Astrocyte (in vitro differentiated cells and primary cell): Measurements from ENCODE around the gene DLGAP3. TPM values are rescaled to one million over a fixed set of nuclear protein-coding genes. Genes with fewer than 3 reads are reported as not detected.

Experiments used
- DNase-seq: peaks from one replicate; pipeline ENCODE4 v3.0.0-alpha.2; 2010; ENCODE audit warnings: low read depth
- FAIRE-seq: peaks from 2 replicates; lab custom pipeline; 2011; peaks lifted over from hg19 to GRCh38; lab: Jason Lieb, UNC
- H2AFZ ChIP-seq: 2 replicates; pipeline ENCODE4 v1.6.0; 2012; ENCODE audit warnings: low read depth, low read length, inconsistent platforms
- H3K27ac ChIP-seq: 2 replicates; pipeline ENCODE4 v1.5.1; 2011; ENCODE audit warnings: low read depth, low read length, inconsistent platforms
- H3K27me3 ChIP-seq: 2 replicates; pipeline ENCODE4 v1.6.0; 2011; ENCODE audit warnings: low read length, inconsistent platforms; ENCODE audit not compliant: insufficient read depth
- H3K36me3 ChIP-seq: 2 replicates; pipeline ENCODE4 v1.5.1; 2011; ENCODE audit warnings: low read length, inconsistent platforms; ENCODE audit not compliant: insufficient read depth
- H3K4me1 ChIP-seq: 2 replicates; pipeline ENCODE4 v1.5.1; 2011; ENCODE audit warnings: low read length, inconsistent platforms; ENCODE audit not compliant: insufficient read depth
- H3K4me2 ChIP-seq: 2 replicates; pipeline ENCODE4 v1.6.0; 2012; ENCODE audit warnings: low read length, inconsistent platforms
- H3K4me3 ChIP-seq: 2 replicates; pipeline ENCODE4 v1.5.1; 2011; ENCODE audit warnings: low read depth, mild to moderate bottlenecking, low read length, inconsistent platforms; ENCODE audit not compliant: insufficient read depth
- H3K79me2 ChIP-seq: 2 replicates; pipeline ENCODE4 v1.6.0; 2012; ENCODE audit warnings: mild to moderate bottlenecking, low read length, inconsistent platforms; ENCODE audit not compliant: insufficient read depth
- H3K9ac ChIP-seq: 2 replicates; pipeline ENCODE4 v1.6.0; 2012; ENCODE audit warnings: mild to moderate bottlenecking, low read length, inconsistent platforms
- H3K9me3 ChIP-seq: 2 replicates; pipeline ENCODE4 v1.5.1; 2012; ENCODE audit warnings: low read depth, mild to moderate bottlenecking, low read length, inconsistent platforms; ENCODE audit not compliant: insufficient read depth
- H4K20me1 ChIP-seq: 2 replicates; pipeline ENCODE4 v1.6.0; 2012; ENCODE audit warnings: low read length, inconsistent platforms; ENCODE audit not compliant: insufficient read depth
- H3K27ac Mint-ChIP-seq: one replicate; pipeline ENCODE4 v1.8.0; 2021; ENCODE audit warnings: mild to moderate bottlenecking, mixed read lengths; ENCODE audit not compliant: unreplicated experiment
- H3K27me3 Mint-ChIP-seq: one replicate; pipeline ENCODE4 v1.8.0; 2021; ENCODE audit warnings: low read depth, mixed read lengths; ENCODE audit not compliant: unreplicated experiment
- H3K36me3 Mint-ChIP-seq: one replicate; pipeline ENCODE4 v1.8.0; 2021; ENCODE audit warnings: low read depth, mixed read lengths; ENCODE audit not compliant: unreplicated experiment
- H3K4me1 Mint-ChIP-seq: one replicate; pipeline ENCODE4 v1.8.0; 2021; ENCODE audit warnings: low read depth, mixed read lengths; ENCODE audit not compliant: unreplicated experiment
- H3K4me3 Mint-ChIP-seq: one replicate; pipeline ENCODE4 v1.8.0; 2021; ENCODE audit warnings: mild to moderate bottlenecking, moderate library complexity, mixed read lengths; ENCODE audit not compliant: unreplicated experiment
- H3K9me3 Mint-ChIP-seq: one replicate; pipeline ENCODE4 v1.8.0; 2021; ENCODE audit warnings: mild to moderate bottlenecking, mixed read lengths; ENCODE audit not compliant: unreplicated experiment
- EZH2 ChIP-seq: IDR thresholded peaks from 2 replicates; pipeline ENCODE4 v1.6.1; 2012; ENCODE audit warnings: mild to moderate bottlenecking, low read length, inconsistent platforms; ENCODE audit not compliant: insufficient read depth
- total RNA-seq: library from RNA; stranded (reverse); gene quantifications from 2 replicates; pipeline ENCODE4 v1.2.1, GENCODE V29; 2021
- TF ChIP-seq, protein P1 (sequence below): IDR thresholded peaks from 2 replicates; pipeline ENCODE4 v1.5.1; 2011; ENCODE audit warnings: low read depth, mild to moderate bottlenecking, inconsistent platforms, low read length, moderate library complexity; ENCODE audit not compliant: insufficient read depth

The DLGAP3 gene
- total RNA-seq, 1 donor from 2014 or later = 2.7 TPM

DNA sequence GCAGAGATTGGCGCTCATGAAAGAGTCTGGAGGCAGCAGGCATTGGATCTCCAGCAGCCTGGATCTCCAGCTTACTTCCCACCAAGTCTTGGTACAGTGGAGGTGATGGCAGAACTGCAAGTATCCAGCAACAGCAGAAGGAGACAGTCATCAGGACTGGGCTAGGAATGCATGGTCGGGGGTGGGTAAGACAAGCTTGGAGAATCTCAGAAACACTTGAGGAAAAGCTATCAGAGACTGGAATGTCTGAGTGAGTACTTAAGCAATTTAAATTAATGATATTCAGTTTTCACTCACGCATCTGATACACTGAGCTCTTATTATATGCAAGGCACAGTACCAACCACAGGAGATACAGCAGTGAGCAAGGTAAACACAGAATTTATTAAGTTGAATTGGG lies 45.9 kb upstream of the DLGAP3 start:
- Mint-ChIP-seq H3K4me3 (no peak overlapping the region), H3K27me3 (no peaks in the 10 kb centered on the region), H3K36me3 (peaks cover 2% of the 10 kb centered on the region), H3K9me3 (no peaks in the 10 kb centered on the region), H3K4me1 (peaks cover 19% of the 10 kb centered on the region), H3K27ac (peak overlapping the region; percentile 12)
- Histone ChIP-seq H3K36me3 (no peaks in the 10 kb centered on the region), H3K4me1 (peaks cover 2% of the 10 kb centered on the region), H3K79me2 (no peaks in the 10 kb centered on the region), H3K4me2 (no peak overlapping the region), H4K20me1 (peaks cover 9% of the 10 kb centered on the region), H3K27me3 (no peaks in the 10 kb centered on the region), H2AFZ (no peak overlapping the region), H3K9me3 (no peaks in the 10 kb centered on the region), H3K9ac (no peak overlapping the region), H3K27ac (no peak overlapping the region), H3K4me3 (no peak overlapping the region)
- TF ChIP-seq, protein P1, sequence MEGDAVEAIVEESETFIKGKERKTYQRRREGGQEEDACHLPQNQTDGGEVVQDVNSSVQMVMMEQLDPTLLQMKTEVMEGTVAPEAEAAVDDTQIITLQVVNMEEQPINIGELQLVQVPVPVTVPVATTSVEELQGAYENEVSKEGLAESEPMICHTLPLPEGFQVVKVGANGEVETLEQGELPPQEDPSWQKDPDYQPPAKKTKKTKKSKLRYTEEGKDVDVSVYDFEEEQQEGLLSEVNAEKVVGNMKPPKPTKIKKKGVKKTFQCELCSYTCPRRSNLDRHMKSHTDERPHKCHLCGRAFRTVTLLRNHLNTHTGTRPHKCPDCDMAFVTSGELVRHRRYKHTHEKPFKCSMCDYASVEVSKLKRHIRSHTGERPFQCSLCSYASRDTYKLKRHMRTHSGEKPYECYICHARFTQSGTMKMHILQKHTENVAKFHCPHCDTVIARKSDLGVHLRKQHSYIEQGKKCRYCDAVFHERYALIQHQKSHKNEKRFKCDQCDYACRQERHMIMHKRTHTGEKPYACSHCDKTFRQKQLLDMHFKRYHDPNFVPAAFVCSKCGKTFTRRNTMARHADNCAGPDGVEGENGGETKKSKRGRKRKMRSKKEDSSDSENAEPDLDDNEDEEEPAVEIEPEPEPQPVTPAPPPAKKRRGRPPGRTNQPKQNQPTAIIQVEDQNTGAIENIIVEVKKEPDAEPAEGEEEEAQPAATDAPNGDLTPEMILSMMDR = no peak
- TF ChIP-seq EZH2 = no peak
- DNase-seq (peak; percentile 46), FAIRE-seq (no peak)

DNA sequence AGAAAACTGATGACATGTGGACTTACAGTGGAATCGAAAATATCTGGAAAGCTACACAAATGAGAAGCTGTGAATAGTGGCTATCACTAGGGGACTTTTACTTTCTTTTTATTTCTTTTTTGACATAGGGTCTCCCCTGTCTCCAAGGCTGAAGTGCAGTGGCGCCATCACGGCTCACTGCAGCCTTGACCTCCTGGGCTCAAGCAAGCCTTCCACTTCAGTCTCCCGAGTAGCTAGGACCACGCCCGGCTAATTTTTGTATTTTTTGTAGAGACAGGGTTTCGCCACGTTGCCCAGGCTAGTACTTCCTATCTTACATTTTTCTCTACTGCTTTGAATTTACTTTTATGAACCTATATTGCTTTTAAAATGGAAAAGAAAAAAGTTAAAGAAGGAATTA lies 45.2 kb upstream of the DLGAP3 start:
- Mint-ChIP-seq H3K9me3 (no peaks in the 10 kb centered on the region), H3K36me3 (peaks cover 2% of the 10 kb centered on the region), H3K27ac (no peak overlapping the region), H3K4me3 (no peak overlapping the region), H3K27me3 (no peaks in the 10 kb centered on the region), H3K4me1 (peaks cover 19% of the 10 kb centered on the region)
- H3K36me3 ChIP-seq = no peaks in the 10 kb centered on the region
- H3K9ac ChIP-seq = no peak overlapping the region
- H3K4me2 ChIP-seq = no peak overlapping the region
- H2AFZ ChIP-seq = no peak overlapping the region
- no peak overlapping the region for H3K27ac ChIP-seq
- peaks cover 9% of the 10 kb centered on the region for H4K20me1 ChIP-seq
- H3K4me3 ChIP-seq = no peak overlapping the region
- no peaks in the 10 kb centered on the region for H3K9me3 ChIP-seq
- DNase-seq = no peak
- TF ChIP-seq, protein P1 = no peak
- no peak for TF ChIP-seq EZH2
- H3K27me3 ChIP-seq = no peaks in the 10 kb centered on the region
- H3K4me1 ChIP-seq = peaks cover 2% of the 10 kb centered on the region
- no peaks in the 10 kb centered on the region for H3K79me2 ChIP-seq
- no peak for FAIRE-seq

DNA sequence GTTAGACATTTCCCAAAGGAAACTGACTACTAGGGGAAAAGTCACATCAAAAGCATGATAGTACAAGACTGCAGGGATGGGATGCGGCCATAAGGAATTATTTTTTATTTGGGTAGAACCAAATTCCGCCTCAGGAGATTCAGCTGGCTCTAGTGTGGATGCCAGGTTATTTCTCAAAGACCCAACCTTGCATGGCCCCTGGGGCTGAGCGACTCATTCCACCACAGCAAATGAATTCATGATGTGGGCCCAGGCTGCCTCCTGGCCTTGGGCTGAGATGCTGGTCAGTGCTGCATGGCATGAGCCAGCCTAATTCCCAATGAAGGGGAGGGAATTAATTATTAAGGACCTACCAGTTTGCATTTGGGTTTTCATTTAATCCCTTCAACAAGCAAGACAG lies 43.9 kb upstream of the DLGAP3 start:
- Histone ChIP-seq H3K9ac (no peak overlapping the region), H3K9me3 (no peaks in the 10 kb centered on the region), H3K79me2 (no peaks in the 10 kb centered on the region), H3K4me3 (no peak overlapping the region), H3K36me3 (no peaks in the 10 kb centered on the region), H3K4me2 (no peak overlapping the region), H3K27ac (no peak overlapping the region), H3K4me1 (peaks cover 2% of the 10 kb centered on the region), H4K20me1 (peaks cover 9% of the 10 kb centered on the region), H3K27me3 (no peaks in the 10 kb centered on the region), H2AFZ (no peak overlapping the region)
- DNase-seq (no peak), FAIRE-seq (no peak)
- Mint-ChIP-seq H3K36me3 (peaks cover 2% of the 10 kb centered on the region), H3K4me1 (peaks cover 19% of the 10 kb centered on the region), H3K27ac (no peak overlapping the region), H3K4me3 (no peak overlapping the region), H3K27me3 (no peaks in the 10 kb centered on the region), H3K9me3 (peaks cover 3% of the 10 kb centered on the region)
- no peak for TF ChIP-seq EZH2
- TF ChIP-seq, protein P1 = no peak
